ENCODE results near the gene EHBP1L1. TPM values are rescaled to one million over a fixed set of nuclear protein-coding genes. Genes with fewer than 3 reads are reported as not detected.

Gene EHBP1L1
- polyA plus RNA-seq, 2 of the 4 experiments (the other 2 are of a cell fraction): 11.6 to 43.8 TPM

DNA sequence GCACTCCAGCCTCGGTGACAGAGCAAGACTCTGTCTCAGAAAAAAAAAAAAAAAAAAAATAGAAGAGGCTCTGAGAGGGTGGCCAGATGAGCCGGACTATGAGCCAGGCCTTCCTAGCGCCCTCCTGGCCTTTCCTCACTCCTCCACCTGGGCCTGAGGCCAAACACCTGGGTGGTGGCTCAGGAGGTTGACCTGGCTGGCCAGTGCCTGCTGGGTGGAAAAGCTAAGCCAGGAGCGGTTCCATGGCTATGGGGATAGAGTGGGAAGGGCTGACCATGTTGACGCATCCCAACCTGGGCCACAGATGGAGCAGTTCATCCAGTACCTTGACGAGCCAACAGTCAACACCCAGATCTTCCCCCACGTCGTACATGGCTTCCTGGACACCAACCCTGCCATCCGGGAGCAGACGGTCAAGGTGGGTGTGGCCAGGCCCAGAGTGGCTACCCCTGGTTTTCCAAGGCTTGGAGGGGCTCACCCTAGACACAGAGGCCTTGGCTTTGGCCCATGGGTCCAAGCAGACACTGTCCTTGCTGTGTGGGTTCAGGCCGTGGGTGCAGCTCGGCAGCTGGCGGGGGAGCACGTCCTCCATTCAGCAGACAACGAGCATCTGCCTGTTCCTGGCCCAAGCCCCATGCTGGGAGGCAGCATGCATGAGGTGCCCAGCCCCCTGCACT is 43.3 kb upstream of the EHBP1L1 start:
- Histone ChIP-seq H3K4me2 (no peak overlapping the region), H3K4me3 (no peak overlapping the region), H3K4me1 (no peaks in the 10 kb centered on the region), H3K27ac (no peak overlapping the region), H3K9me3 (no peaks in the 10 kb centered on the region)
- DNase-seq (ENCODE audit: low read depth in 1 of 2, low spot score in 1 of 2) (no peak), ATAC-seq (no peak), FAIRE-seq (no peak)
- WGBS (ENCODE audit: missing lambda C conversion rate): 92% methylated on average over 11 of the region's 15 CpGs
- TF ChIP-seq, protein P1, sequence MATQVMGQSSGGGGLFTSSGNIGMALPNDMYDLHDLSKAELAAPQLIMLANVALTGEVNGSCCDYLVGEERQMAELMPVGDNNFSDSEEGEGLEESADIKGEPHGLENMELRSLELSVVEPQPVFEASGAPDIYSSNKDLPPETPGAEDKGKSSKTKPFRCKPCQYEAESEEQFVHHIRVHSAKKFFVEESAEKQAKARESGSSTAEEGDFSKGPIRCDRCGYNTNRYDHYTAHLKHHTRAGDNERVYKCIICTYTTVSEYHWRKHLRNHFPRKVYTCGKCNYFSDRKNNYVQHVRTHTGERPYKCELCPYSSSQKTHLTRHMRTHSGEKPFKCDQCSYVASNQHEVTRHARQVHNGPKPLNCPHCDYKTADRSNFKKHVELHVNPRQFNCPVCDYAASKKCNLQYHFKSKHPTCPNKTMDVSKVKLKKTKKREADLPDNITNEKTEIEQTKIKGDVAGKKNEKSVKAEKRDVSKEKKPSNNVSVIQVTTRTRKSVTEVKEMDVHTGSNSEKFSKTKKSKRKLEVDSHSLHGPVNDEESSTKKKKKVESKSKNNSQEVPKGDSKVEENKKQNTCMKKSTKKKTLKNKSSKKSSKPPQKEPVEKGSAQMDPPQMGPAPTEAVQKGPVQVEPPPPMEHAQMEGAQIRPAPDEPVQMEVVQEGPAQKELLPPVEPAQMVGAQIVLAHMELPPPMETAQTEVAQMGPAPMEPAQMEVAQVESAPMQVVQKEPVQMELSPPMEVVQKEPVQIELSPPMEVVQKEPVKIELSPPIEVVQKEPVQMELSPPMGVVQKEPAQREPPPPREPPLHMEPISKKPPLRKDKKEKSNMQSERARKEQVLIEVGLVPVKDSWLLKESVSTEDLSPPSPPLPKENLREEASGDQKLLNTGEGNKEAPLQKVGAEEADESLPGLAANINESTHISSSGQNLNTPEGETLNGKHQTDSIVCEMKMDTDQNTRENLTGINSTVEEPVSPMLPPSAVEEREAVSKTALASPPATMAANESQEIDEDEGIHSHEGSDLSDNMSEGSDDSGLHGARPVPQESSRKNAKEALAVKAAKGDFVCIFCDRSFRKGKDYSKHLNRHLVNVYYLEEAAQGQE (IDR thresholded peaks at IDR 0.05): no peak
- TF ChIP-seq RNF2 (IDR thresholded peaks at IDR 0.05; ENCODE audit: borderline replicate concordance, low read depth) (no peak), JUNB (IDR thresholded peaks at IDR 0.05) (no peak), ZNF302 (CRISPR knock-in tag; IDR thresholded peaks at IDR 0.05) (no peak), MYC (IDR thresholded peaks at IDR 0.05; ENCODE audit: borderline replicate concordance, low read length) (no peak), SMC3 (IDR thresholded peaks at IDR 0.05) (no peak), EP300 (IDR thresholded peaks at IDR 0.05) (no peak), CEBPB (IDR thresholded peaks at IDR 0.05) (no peak), HEYL (CRISPR knock-in tag; IDR thresholded peaks at IDR 0.05) (no peak), KDM5A (IDR thresholded peaks at IDR 0.05) (no peak), ESRRA (IDR thresholded peaks at IDR 0.05; ENCODE audit: borderline replicate concordance, low read length) (no peak), EHF (CRISPR knock-in tag; IDR thresholded peaks at IDR 0.05) (no peak)
- TF ChIP-seq, protein P2, sequence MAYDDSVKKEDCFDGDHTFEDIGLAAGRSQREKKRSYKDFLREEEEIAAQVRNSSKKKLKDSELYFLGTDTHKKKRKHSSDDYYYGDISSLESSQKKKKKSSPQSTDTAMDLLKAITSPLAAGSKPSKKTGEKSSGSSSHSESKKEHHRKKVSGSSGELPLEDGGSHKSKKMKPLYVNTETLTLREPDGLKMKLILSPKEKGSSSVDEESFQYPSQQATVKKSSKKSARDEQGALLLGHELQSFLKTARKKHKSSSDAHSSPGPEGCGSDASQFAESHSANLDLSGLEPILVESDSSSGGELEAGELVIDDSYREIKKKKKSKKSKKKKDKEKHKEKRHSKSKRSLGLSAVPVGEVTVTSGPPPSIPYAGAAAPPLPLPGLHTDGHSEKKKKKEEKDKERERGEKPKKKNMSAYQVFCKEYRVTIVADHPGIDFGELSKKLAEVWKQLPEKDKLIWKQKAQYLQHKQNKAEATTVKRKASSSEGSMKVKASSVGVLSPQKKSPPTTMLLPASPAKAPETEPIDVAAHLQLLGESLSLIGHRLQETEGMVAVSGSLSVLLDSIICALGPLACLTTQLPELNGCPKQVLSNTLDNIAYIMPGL (CRISPR knock-in tag; IDR thresholded peaks at IDR 0.05; ENCODE audit: borderline replicate concordance): no peak
- CTCF ChIA-PET: interaction anchor here (0.9 to 4.7 kb wide), 6 partner anchors 8 to 61 kb away, joined by 3 to 66 read pairs (median 6); partner anchors contain the start of gene ZNRD2
- POLR2A ChIA-PET: no interaction called here

DNA sequence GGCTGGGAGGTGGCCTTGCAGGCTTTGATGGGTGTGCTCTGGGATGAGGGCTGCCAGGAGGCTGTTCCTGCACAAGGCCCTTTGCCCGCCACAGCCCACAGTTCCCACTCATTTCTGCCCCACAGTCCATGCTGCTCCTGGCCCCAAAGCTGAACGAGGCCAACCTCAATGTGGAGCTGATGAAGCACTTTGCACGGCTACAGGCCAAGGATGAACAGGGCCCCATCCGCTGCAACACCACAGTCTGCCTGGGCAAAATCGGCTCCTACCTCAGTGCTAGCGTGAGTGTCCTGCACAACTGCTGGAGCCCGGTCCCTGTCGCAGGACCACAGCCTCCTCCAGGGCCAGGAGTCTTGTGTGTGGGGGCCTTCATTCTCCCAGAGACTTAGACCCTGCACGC is 40.8 kb upstream of the EHBP1L1 start:
- Histone ChIP-seq H3K27ac (no peak overlapping the region), H3K9me3 (no peaks in the 10 kb centered on the region), H3K4me2 (no peak overlapping the region), H3K4me1 (peaks cover 2% of the 10 kb centered on the region; the same call in 1 of the 3 replicates), H3K4me3 (no peak overlapping the region)
- DNase-seq (ENCODE audit: low read depth in 1 of 2, low spot score in 1 of 2) (no peak), ATAC-seq (peak in 1 of 2 experiments; percentile 3; a peak in 3 of 6 replicates), FAIRE-seq (no peak)
- CTCF ChIA-PET: interaction anchor here (2.6 to 15.3 kb wide), 3 partner anchors 17 to 59 kb away, joined by 11 to 393 read pairs (median 14); partner anchors contain the start of genes FAM89B, LTBP3 and ZNRD2
- TF ChIP-seq HOXB13 (CRISPR knock-in tag; IDR thresholded peaks at IDR 0.05; ENCODE audit: low read depth) (no peak), JUN (IDR thresholded peaks at IDR 0.05) (0 out of 5 replicates have a peak, but pooled peaks of 1 of the 2 experiments have one; percentile 15)
- WGBS (ENCODE audit: missing lambda C conversion rate): 94% methylated on average over 9 of the region's 9 CpGs
- POLR2A ChIA-PET: interaction anchor here (1.0 kb wide), 1 partner anchor 27 kb away, joined by 3 read pairs; no protein-coding TSS in a partner anchor

Measured in A549 (cell line).